Ovary (tissue), 9 donors: Measurements from ENCODE around the gene LCN1. TPM values are rescaled to one million over a fixed set of nuclear protein-coding genes. Genes with fewer than 3 reads are reported as not detected.
"Not testable (repeated sequence)": the region's sequence is repeated elsewhere in the genome, so short reads cannot be mapped to it uniquely, and the experiment has no call there.

Experiments
- DNase-seq, 5 donors: peaks; one replicate each; pipeline ENCODE4 v3.0.0-alpha.2; 2019 to 2020
- H3K27ac ChIP-seq, 2 donors: fragments of 200-600 bp; one replicate each; pipeline versions ENCODE4 v1.5.1 to v1.8.0; 2019 to 2022
- H3K27me3 ChIP-seq: fragments of 200-600 bp; one replicate; pipeline ENCODE4 v1.8.0; 2022
- H3K36me3 ChIP-seq: fragments of 200-600 bp; sonication (generic); one replicate; pipeline ENCODE4 v1.5.1; 2019
- H3K4me1 ChIP-seq: one replicate; pipeline ENCODE4 v1.8.1; 2013; ENCODE audit warnings: mild to moderate bottlenecking, moderate library complexity; ENCODE audit not compliant: insufficient read depth
- H3K4me3 ChIP-seq: fragments of 200-600 bp; sonication (generic); one replicate; pipeline ENCODE4 v1.5.1; 2017
- H3K9me3 ChIP-seq, 2 donors: fragments of 200-600 bp in 1 of 2; sonication (generic) in 1 of 2; one replicate each; pipeline versions ENCODE4 v1.5.1 to v1.8.1; 2013 to 2019; ENCODE audit warnings: mild to moderate bottlenecking in 1 of 2, moderate library complexity in 1 of 2
- EP300 ChIP-seq: sonication (generic); formaldehyde crosslinking; IDR thresholded peaks from one replicate; pipeline ENCODE4 v1.6.1; 2017; ENCODE audit warnings: antibody characterized with exemption
- POLR2A ChIP-seq: fragments of 450-650 bp; IDR thresholded peaks from one replicate; pipeline ENCODE4 v1.6.1; 2017; ENCODE audit warnings: antibody characterized with exemption, mild to moderate bottlenecking, moderate library complexity
- WGBS, 3 donors: extraction: QIAGEN DNeasy Blood & Tissue Kit in 1 of 3; methylation state at CpG; one replicate each; pipeline versions ENCODE4 v1.1.5 to v1.1.7; 2013 to 2017; 5-methylcytosine and 5-hydroxymethylcytosine counted together
- intact Hi-C, 4 donors: fragments of 100-400 bp; cut with DNase I; formaldehyde crosslinking; loops; one replicate each; pipeline versions ENCODE4 v1.11.0 to v1.15.1; 2022 to 2023
- polyA plus RNA-seq, 2 donors: library from polyadenylated mRNA; stranded (reverse); fragments of 200-250 nt in 1 of 2; fragments of 350-450 nt in 1 of 2; fragmentation: Illumina TruSeq in 1 of 2; extraction: RNeasy Lipid Tissue Mini Kit (QIAGEN cat#74804) in 1 of 2; gene quantifications; one replicate each; pipeline ENCODE4 v1.2.3, GENCODE V29; 2013 to 2014
- total RNA-seq, 7 donors: library from RNA; depleted of rRNA in 2 of 7; stranded (reverse); fragments of >200 nt in 2 of 7; fragmentation: NEBNext Ultra II Directional in 3 of 7; extraction: Animal tissue kit (Norgen Biotek cat#: 25700) in 3 of 7; gene quantifications; one replicate each; pipeline versions ENCODE4 v1.1.0 to v1.2.4, GENCODE V29; 2016 to 2023
- TF ChIP-seq, protein P1 (sequence below), 3 donors: fragments of 450-650 bp in 2 of 3; fragments of 200-600 bp in 1 of 3; IDR thresholded peaks; one replicate each; pipeline versions ENCODE4 v1.5.1 to v1.8.0; 2016 to 2022; ENCODE audit warnings: antibody characterized with exemption in 3 of 3, mild to moderate bottlenecking in 1 of 3
- donor health status: DM: no; HTN: no; CAD: no; lungs with moderate emphysema.
- donor health status: DM: no; HTN: no; CAD: no.
- donor health status: Bipolar disorder and iron deficiency.
- donor health status: DM: yes; HTN: yes; CAD: no.
- donor health status: DM: no; HTN: no; CAD: no.
- donor health status: DM: yes; HTN: yes; CAD: no.

The LCN1 gene
- total and polyA plus RNA-seq, 9 donors, result 2.3 to 5.3 TPM; not detected in 7

DNA sequence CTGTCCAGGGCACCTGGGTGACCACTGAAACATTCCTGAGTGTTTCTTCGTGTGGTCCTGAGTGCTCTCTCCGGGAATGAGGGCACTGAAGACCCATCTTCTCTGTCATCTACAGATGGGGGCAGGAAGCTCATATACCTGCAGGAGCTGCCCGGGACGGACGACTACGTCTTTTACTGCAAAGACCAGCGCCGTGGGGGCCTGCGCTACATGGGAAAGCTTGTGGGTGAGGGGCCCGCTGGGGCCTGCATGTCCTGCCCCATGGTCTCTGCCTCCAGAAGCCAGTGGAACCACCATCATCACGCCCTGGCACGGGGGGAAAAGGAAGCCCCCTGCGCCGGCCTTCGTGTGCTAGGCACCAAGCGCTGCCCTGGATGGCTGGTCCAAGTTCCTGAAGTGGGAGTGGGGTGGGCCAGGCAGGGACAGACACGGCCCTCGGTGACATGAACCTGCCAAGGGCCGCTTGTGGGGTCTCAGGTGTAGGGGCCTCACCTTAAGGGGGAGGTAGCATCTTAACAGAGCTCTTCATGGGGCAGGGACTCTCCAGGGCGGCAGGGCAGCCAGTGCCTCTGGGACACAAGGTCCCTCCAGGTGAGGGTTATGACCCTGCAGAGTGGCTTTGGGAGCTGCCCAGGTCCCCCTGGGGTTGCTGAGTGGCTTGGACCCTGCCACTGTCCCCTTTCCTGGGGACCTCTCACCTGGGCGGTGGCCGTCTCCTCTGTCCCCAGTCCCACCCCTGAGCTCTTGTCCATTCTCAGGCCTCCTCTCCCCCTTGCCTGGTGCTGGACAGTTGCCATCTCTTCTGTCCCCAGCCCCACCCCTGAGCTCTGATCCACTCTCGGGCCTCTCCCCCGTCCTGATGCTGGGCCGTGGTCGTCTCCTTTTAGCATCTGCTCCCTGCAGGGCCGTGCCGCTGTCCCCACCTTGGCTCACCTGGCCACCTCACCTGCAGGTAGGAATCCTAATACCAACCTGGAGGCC, 26.8 kb downstream of the LCN1 start:
- DNase-seq, result no peak
- Histone ChIP-seq H3K27me3 (no peaks in the 10 kb centered on the region), H3K4me1 (no peaks in the 10 kb centered on the region), H3K4me3 (no peak overlapping the region), H3K9me3 (no peaks in the 10 kb centered on the region), H3K27ac (no peak overlapping the region), H3K36me3 (no peaks in the 10 kb centered on the region)
- TF ChIP-seq, protein P1, sequence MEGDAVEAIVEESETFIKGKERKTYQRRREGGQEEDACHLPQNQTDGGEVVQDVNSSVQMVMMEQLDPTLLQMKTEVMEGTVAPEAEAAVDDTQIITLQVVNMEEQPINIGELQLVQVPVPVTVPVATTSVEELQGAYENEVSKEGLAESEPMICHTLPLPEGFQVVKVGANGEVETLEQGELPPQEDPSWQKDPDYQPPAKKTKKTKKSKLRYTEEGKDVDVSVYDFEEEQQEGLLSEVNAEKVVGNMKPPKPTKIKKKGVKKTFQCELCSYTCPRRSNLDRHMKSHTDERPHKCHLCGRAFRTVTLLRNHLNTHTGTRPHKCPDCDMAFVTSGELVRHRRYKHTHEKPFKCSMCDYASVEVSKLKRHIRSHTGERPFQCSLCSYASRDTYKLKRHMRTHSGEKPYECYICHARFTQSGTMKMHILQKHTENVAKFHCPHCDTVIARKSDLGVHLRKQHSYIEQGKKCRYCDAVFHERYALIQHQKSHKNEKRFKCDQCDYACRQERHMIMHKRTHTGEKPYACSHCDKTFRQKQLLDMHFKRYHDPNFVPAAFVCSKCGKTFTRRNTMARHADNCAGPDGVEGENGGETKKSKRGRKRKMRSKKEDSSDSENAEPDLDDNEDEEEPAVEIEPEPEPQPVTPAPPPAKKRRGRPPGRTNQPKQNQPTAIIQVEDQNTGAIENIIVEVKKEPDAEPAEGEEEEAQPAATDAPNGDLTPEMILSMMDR (IDR thresholded peaks at IDR 0.05), result no peak
- TF ChIP-seq POLR2A (no peak), EP300 (no peak)
- WGBS, 3 donors, result 75 to 88% (median 83%) methylated on average over 27 to 28 of the region's 28 CpGs
- intact Hi-C loops, result no loop called here

DNA sequence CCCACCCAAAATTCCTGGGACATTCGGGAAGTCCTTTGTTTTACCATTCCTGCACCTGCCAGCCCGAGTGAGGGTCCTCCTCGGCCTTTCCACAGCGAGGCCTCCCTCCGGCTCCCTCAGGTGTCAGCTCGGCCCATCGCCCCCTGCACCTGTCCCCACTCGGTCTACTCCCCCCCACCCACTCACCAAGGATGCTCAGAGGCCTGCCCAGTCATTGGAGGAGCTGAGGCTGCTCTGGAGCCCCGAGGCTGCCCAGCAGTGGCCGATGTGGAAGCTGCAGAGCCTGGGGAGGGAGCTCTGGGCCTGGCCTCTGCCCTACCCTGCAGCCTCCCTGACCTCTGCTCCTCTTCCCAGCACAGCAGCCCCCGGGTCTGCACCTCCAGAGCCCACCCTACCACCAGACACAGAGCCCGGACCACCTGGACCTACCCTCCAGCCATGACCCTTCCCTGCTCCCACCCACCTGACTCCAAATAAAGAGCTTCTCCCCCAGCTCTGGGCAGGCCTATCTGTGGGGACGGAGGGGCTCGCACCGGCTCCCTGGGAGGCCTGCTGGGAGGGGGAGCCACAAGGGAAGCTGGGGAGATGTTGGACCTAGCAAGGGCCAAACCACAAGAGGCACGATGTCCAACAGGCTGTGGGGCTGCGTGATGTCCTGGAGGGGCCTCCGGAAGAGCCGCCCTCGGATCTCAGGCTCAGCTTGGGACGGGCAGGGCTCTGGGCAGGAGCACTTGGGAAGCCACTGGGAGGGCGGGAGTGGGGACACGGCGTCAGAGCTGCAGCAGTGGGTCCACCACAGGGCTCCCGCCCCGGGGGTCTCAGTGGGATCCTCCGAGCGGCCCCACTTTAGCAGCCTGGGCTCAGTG, 28.5 kb downstream of the LCN1 start:
- H3K4me3 ChIP-seq, DNase-seq, H3K27ac ChIP-seq, H3K36me3 ChIP-seq, intact Hi-C loops, H3K27me3 ChIP-seq, H3K4me1 ChIP-seq, H3K9me3 ChIP-seq: not testable (repeated sequence)
- 70 to 78% (median 74%) methylated on average over 17 to 28 of the region's 28 CpGs for WGBS, 3 donors

DNA sequence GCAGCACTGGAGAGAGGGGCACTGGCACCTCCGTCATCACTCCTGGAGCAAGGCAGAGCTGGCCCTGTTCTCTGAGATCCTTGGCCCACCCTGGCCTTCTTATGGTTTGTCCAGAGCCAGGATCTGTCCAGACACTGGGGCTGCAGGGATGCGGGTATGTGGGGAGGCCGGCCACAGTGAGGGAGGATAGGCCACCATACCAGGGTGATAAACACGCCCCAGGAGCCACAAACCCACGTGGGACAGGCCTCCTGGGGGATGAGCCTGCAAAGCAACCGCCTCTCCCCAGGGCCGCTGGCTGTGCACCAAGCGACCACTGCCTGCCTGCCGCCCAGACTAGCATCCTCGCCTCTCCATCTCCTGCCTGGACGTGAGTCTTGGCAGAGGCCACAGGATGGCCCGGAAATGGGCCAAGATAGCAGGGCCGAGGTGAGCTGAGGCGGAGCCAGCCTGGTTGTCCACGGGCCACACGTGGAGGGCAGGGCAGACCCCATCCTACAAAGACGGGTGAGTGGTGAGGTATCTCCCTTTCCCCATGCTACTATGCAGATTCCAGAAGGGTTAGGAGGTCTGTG, 29.2 kb downstream of the LCN1 start:
- no peaks in the 10 kb centered on the region for H3K9me3 ChIP-seq
- no peaks in the 10 kb centered on the region for H3K4me1 ChIP-seq
- no peaks in the 10 kb centered on the region for H3K27me3 ChIP-seq
- H3K27ac ChIP-seq, result no peak overlapping the region
- WGBS, 3 donors, result 57 to 63% (median 62%) methylated on average over 17 of the region's 17 CpGs
- no peak for DNase-seq
- no peaks in the 10 kb centered on the region for H3K36me3 ChIP-seq
- no peak overlapping the region for H3K4me3 ChIP-seq
- intact Hi-C loops, result no loop called here
- TF ChIP-seq EP300, result no peak
- TF ChIP-seq, protein P1 (IDR thresholded peaks at IDR 0.05), result no peak

DNA sequence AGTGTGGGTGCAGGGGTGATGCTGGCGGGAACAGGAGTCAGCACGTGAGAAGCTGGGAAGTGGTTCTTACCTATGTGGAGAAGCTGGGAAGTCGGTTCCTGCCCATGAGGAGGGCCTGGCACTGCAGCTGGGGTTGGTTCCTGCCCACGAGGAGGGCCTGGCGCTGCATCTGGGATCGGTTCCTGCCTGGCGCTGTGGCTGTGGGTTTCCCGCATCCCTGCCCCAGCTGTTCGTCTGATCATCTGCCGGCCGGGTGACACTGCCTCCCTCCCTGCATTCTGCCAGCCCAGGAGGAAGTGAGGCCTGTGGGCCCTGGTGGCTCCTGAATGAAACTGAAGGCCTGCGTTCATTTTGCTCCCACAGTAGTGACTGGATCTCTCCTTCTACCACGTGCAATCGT, 29.8 kb downstream of the LCN1 start:
- no peak for TF ChIP-seq EP300
- TF ChIP-seq, protein P1 (IDR thresholded peaks at IDR 0.05), result no peak
- TF ChIP-seq POLR2A, result no peak
- H3K27ac ChIP-seq, result no peak overlapping the region
- H3K36me3 ChIP-seq, result no peaks in the 10 kb centered on the region
- WGBS, 3 donors, result 59 to 72% (median 63%) methylated on average over 14 of the region's 14 CpGs
- no peak for DNase-seq
- no peak overlapping the region for H3K4me3 ChIP-seq
- H3K9me3 ChIP-seq, result no peaks in the 10 kb centered on the region
- no peaks in the 10 kb centered on the region for H3K4me1 ChIP-seq
- intact Hi-C loops, result no loop called here
- H3K27me3 ChIP-seq, result no peaks in the 10 kb centered on the region
